ENCODE measurements around the gene LDLRAD2.

LDLRAD2 gene

GRCh38 chr1:21799730-21800129 is 12.3 kb upstream of the LDLRAD2 start:
- in situ Hi-C loops (cut with MboI; ENCODE audit: low sequenced_read_pairs): no loop called here

GRCh38 chr1:21801100-21801499 is 11.0 kb upstream of the LDLRAD2 start:
- H3K27me3 ChIP-seq (ENCODE audit: low read depth): no peaks in the 10 kb centered on the region
- H3K4me3 ChIP-seq: no peak overlapping the region
- in situ Hi-C loops (cut with MboI; ENCODE audit: low sequenced_read_pairs): no loop called here
- no peaks in the 10 kb centered on the region for H3K4me1 ChIP-seq
- H3K36me3 ChIP-seq (replicated peaks): no peaks in the 10 kb centered on the region
- no peak for DNase-seq (ENCODE audit: low spot score in 2 of 2)
- H3K9me3 ChIP-seq: no peaks in the 10 kb centered on the region

More at GRCh38 chr1:21799730-21800129, 12.3 kb upstream of the LDLRAD2 start:
- no peak for DNase-seq (ENCODE audit: low spot score in 2 of 2)
- Histone ChIP-seq H3K27me3 (ENCODE audit: low read depth) (no peaks in the 10 kb centered on the region), H3K4me1 (no peaks in the 10 kb centered on the region), H3K4me3 (no peak overlapping the region), H3K36me3 (replicated peaks) (no peaks in the 10 kb centered on the region), H3K9me3 (peaks cover 3% of the 10 kb centered on the region; the same call in 1 of the 2 replicates)

- H3K4me1 ChIP-seq: no peaks in the 10 kb centered on the region
- no peak for DNase-seq (ENCODE audit: low spot score in 2 of 2)
- no peaks in the 10 kb centered on the region for H3K36me3 ChIP-seq (replicated peaks)
- in situ Hi-C loops (cut with MboI; ENCODE audit: low sequenced_read_pairs): no loop called here
- H3K27me3 ChIP-seq (ENCODE audit: low read depth): no peaks in the 10 kb centered on the region
- H3K4me3 ChIP-seq: no peak overlapping the region
- H3K9me3 ChIP-seq: no peaks in the 10 kb centered on the region
These were observed 7.5 kb upstream of the LDLRAD2 start for GRCh38 chr1:21804536-21804935.

GRCh38 chr1:21813542-21813941 is 1.5 kb downstream of the LDLRAD2 start:
- DNase-seq (ENCODE audit: low spot score in 2 of 2): no peak
- in situ Hi-C loops (cut with MboI; ENCODE audit: low sequenced_read_pairs): no loop called here
- Histone ChIP-seq H3K4me3 (no peak overlapping the region), H3K4me1 (no peaks in the 10 kb centered on the region; the same call in 1 of the 2 replicates), H3K9me3 (no peaks in the 10 kb centered on the region), H3K36me3 (replicated peaks) (no peaks in the 10 kb centered on the region), H3K27me3 (ENCODE audit: low read depth) (no peaks in the 10 kb centered on the region)

GRCh38 chr1:21814241-21814918 is 2.3 kb downstream of the LDLRAD2 start:
- DNase-seq (ENCODE audit: low spot score in 2 of 2): peak; percentile 21 to 73
- no peaks in the 10 kb centered on the region for H3K9me3 ChIP-seq
- H3K36me3 ChIP-seq (replicated peaks): no peaks in the 10 kb centered on the region
- in situ Hi-C loops (cut with MboI; ENCODE audit: low sequenced_read_pairs): no loop called here
- H3K4me1 ChIP-seq: no peaks in the 10 kb centered on the region; the same call in 1 of the 2 replicates
- H3K4me3 ChIP-seq: peak overlapping the region; percentile 33
- no peaks in the 10 kb centered on the region for H3K27me3 ChIP-seq (ENCODE audit: low read depth)

GRCh38 chr1:21814981-21815582 is 3.0 kb downstream of the LDLRAD2 start:
- Histone ChIP-seq H3K27me3 (ENCODE audit: low read depth) (no peaks in the 10 kb centered on the region), H3K4me3 (no peak overlapping the region; the same call in 1 of the 2 replicates), H3K9me3 (no peaks in the 10 kb centered on the region), H3K36me3 (replicated peaks) (no peaks in the 10 kb centered on the region), H3K4me1 (no peaks in the 10 kb centered on the region; the same call in 1 of the 2 replicates)
- in situ Hi-C loops (cut with MboI; ENCODE audit: low sequenced_read_pairs): no loop called here
- no peak for DNase-seq (ENCODE audit: low spot score in 2 of 2)

- H3K4me1 ChIP-seq: no peaks in the 10 kb centered on the region; the same call in 1 of the 2 replicates
- no peak for DNase-seq (ENCODE audit: low spot score in 2 of 2)
- H3K4me3 ChIP-seq: no peak overlapping the region
- no peaks in the 10 kb centered on the region for H3K36me3 ChIP-seq (replicated peaks)
- H3K9me3 ChIP-seq: no peaks in the 10 kb centered on the region
- H3K27me3 ChIP-seq (ENCODE audit: low read depth): no peaks in the 10 kb centered on the region
- in situ Hi-C loops (cut with MboI; ENCODE audit: low sequenced_read_pairs): no loop called here
These were observed 3.8 kb downstream of the LDLRAD2 start for GRCh38 chr1:21815724-21816321.

- Histone ChIP-seq H3K4me1 (no peaks in the 10 kb centered on the region; the same call in 1 of the 2 replicates), H3K9me3 (no peaks in the 10 kb centered on the region), H3K27me3 (ENCODE audit: low read depth) (no peaks in the 10 kb centered on the region), H3K36me3 (replicated peaks) (no peaks in the 10 kb centered on the region), H3K4me3 (no peak overlapping the region)
- in situ Hi-C loops (cut with MboI; ENCODE audit: low sequenced_read_pairs): no loop called here
- DNase-seq (ENCODE audit: low spot score in 2 of 2): no peak
These were observed 4.7 kb downstream of the LDLRAD2 start for GRCh38 chr1:21816602-21817302.

GRCh38 chr1:21818656-21819055 is 6.6 kb downstream of the LDLRAD2 start:
- Histone ChIP-seq H3K4me1 (no peaks in the 10 kb centered on the region; the same call in 1 of the 2 replicates), H3K27me3 (ENCODE audit: low read depth) (no peaks in the 10 kb centered on the region), H3K36me3 (replicated peaks) (no peaks in the 10 kb centered on the region), H3K4me3 (no peak overlapping the region), H3K9me3 (no peaks in the 10 kb centered on the region)
- DNase-seq (ENCODE audit: low spot score in 2 of 2): peak; percentile 56 to 74
- in situ Hi-C loops (cut with MboI; ENCODE audit: low sequenced_read_pairs): no loop called here

- Histone ChIP-seq H3K4me1 (no peaks in the 10 kb centered on the region), H3K36me3 (replicated peaks) (no peaks in the 10 kb centered on the region), H3K4me3 (no peak overlapping the region), H3K27me3 (ENCODE audit: low read depth) (no peaks in the 10 kb centered on the region), H3K9me3 (no peaks in the 10 kb centered on the region)
- DNase-seq (ENCODE audit: low spot score in 2 of 2): no peak
- in situ Hi-C loops (cut with MboI; ENCODE audit: low sequenced_read_pairs): no loop called here
These were observed 8.7 kb downstream of the LDLRAD2 start for GRCh38 chr1:21820597-21821232.

- no peaks in the 10 kb centered on the region for H3K36me3 ChIP-seq (replicated peaks)
- in situ Hi-C loops (cut with MboI; ENCODE audit: low sequenced_read_pairs): no loop called here
- H3K4me3 ChIP-seq: no peak overlapping the region
- no peak for DNase-seq (ENCODE audit: low spot score in 2 of 2)
- no peaks in the 10 kb centered on the region for H3K27me3 ChIP-seq (ENCODE audit: low read depth)
- no peaks in the 10 kb centered on the region for H3K4me1 ChIP-seq
- no peaks in the 10 kb centered on the region for H3K9me3 ChIP-seq
These were observed 9.4 kb downstream of the LDLRAD2 start for GRCh38 chr1:21821385-21822019.

- peaks cover 3% of the 10 kb centered on the region for H3K36me3 ChIP-seq (replicated peaks)
- peak in 1 of 2 experiments; percentile 44 for DNase-seq (ENCODE audit: low spot score in 2 of 2)
- in situ Hi-C loops (cut with MboI; ENCODE audit: low sequenced_read_pairs): no loop called here
These were observed 10.3 kb downstream of the LDLRAD2 start for GRCh38 chr1:21822349-21822748.

More at GRCh38 chr1:21822349-21822748, 10.3 kb downstream of the LDLRAD2 start:
- no peaks in the 10 kb centered on the region for H3K27me3 ChIP-seq (ENCODE audit: low read depth)
- H3K9me3 ChIP-seq: no peaks in the 10 kb centered on the region
- no peaks in the 10 kb centered on the region for H3K4me1 ChIP-seq
- H3K4me3 ChIP-seq: no peak overlapping the region

All from HAP-1 (cell line).